ENCODE measurements around the gene DSN1.

- TF ChIP-seq CTCF (IDR thresholded peaks at IDR 0.05) (no peak), POLR2A (IDR thresholded peaks at IDR 0.05) (no peak)
Measured at GRCh38 chr20:36726168-36726567, 47.4 kb downstream of the DSN1 start.
